ENCODE data around the gene SPINT2.

The SPINT2 gene

DNA sequence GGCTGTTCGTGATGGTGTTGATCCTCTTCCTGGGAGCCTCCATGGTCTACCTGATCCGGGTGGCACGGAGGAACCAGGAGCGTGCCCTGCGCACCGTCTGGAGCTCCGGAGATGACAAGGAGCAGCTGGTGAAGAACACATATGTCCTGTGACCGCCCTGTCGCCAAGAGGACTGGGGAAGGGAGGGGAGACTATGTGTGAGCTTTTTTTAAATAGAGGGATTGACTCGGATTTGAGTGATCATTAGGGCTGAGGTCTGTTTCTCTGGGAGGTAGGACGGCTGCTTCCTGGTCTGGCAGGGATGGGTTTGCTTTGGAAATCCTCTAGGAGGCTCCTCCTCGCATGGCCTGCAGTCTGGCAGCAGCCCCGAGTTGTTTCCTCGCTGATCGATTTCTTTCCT, 27.5 kb downstream of the SPINT2 start:
- no peak for DNase-seq

DNA sequence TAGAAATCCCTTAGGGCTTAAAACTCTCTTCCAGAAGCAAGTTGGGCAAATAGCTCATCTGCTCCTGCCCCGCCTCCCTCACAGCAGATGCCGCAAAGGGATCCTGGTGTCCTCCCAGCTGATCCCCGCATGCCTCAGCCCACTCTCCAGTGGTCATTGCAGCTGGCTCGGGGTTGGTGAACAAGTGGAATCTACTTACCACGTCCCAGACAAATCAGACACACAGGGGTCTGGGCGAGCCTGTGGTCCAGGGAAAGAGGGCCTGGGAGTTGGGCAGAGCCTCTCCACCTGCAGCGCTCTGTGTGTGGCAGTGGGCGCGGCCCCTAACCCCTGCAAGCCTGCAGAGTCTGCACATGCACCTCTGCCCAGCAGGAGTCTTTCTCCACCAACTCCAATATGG, 28.9 kb downstream of the SPINT2 start:
- DNase-seq, result no peak

GRCh38 chr19:38294090-38294489, 29.7 kb downstream of the SPINT2 start:
- peak in 16 of 58 donors; percentile 6 to 63 (median 28) for DNase-seq

DNA sequence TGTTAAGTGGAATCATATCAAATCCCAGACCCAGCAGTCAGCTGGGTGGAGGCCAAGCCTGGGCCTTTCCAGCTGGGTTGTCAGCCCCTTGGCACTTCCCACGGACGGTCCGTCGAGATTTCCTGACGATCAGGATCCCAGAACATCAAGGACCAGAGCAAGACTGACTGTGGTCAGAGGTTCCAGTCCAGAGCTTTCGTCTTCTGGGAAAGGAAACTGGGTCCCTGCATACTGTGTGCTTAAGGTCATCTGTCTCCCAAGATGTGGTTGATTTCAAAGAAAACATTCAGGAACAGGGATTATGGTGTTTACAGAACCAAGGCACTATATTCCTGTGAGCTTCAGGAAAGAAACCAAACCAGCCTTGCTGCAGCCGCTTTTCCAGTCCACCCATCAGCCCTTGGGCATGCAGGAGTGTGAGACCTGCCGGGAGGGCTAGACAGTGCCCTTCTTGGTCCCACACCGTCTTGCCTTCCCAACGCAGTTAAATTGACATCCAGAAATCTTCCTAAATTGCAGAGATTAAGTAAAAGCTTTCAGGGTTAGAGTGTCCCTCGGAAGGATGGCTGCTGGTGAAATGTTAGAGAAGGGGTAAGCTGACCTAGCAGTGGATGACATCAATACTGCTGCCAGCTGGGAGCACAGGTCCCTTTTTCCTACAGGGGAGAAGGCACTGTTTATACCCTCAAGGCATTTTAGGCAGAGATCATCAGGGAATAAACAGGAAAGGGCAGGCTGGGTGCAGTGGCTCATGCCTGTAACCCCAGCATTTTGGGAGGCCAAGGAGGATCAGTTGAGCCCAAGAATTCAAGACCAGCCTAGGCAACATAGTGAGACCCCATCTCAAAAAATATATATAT, 34.7 kb downstream of the SPINT2 start:
- DNase-seq, result no peak

GRCh38 chr19:38303517-38304351, 39.4 kb downstream of the SPINT2 start, which contains the start of gene C19orf33:
Gene C19orf33 (plus strand): TSS chr19:38304251. CDS start chr19:38304262, 11 bp downstream.
- DNase-seq, result no peak

GRCh38 chr19:38304352-38304865, 40.0 kb downstream of the SPINT2 start:
- DNase-seq, result no peak

- no peak for DNase-seq
Observed at GRCh38 chr19:38304866-38305429, 40.6 kb downstream of the SPINT2 start.

GRCh38 chr19:38306236-38306635, 41.9 kb downstream of the SPINT2 start:
- DNase-seq, result no peak

DNA sequence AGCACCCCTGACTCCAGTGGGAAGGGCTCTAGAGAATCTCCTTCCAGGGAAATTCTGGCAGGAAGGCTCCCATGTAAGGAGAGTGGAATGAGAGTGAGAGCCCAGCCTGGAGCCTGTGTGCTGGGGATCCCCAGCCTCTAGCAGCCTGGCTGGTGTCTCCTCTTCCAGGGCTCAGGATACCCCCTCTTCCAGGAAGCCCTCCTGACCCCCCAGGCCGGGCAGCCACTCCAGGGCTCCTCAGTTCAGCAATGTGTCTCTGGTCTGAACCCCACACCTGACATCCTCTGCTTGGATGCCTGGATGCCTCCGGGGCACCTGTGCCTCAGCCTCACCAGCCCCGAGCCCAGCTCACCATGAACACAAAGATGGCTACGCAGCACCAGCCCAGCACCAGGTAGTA, 42.7 kb downstream of the SPINT2 start:
- no peak for DNase-seq

GRCh38 chr19:38307597-38307996, 43.2 kb downstream of the SPINT2 start:
- DNase-seq, result no peak

GRCh38 chr19:38308006-38308766, 43.8 kb downstream of the SPINT2 start:
- DNase-seq, result no peak

GRCh38 chr19:38308926-38309614, 44.7 kb downstream of the SPINT2 start:
- no peak for DNase-seq

DNA sequence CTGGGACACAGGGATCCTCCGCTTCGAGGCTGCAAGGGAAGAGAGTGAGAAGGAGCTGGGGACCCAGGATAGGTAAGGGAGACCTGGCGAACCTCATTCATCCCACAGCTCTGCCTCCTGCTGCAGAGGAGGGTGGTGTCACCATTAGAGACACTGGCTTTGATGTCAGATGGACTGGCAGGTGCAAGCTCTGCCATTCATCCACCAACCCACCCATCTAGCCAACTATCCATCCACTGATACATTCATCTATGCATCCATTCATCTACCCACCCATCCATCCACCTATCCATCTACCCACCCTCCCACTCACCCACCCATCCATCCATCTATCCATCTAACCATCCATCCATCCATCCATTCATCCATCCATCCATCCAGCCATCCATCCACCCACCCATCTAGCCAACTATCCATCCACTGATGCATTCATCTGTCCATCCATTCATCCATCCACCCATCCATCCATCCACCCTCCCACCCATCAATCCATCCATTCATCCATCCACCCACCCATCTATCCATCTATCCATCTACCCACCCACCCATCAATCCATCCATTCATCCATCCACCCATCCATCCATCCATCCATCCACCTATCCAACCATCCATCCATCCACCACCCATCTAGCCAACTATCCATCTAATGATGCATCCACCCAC, 45.4 kb downstream of the SPINT2 start:
- DNase-seq, result no peak

- no peak for DNase-seq
Observed at GRCh38 chr19:38310279-38310670, 45.9 kb downstream of the SPINT2 start.

- DNase-seq, result no peak
Observed at GRCh38 chr19:38310986-38311385, 46.6 kb downstream of the SPINT2 start.

DNA sequence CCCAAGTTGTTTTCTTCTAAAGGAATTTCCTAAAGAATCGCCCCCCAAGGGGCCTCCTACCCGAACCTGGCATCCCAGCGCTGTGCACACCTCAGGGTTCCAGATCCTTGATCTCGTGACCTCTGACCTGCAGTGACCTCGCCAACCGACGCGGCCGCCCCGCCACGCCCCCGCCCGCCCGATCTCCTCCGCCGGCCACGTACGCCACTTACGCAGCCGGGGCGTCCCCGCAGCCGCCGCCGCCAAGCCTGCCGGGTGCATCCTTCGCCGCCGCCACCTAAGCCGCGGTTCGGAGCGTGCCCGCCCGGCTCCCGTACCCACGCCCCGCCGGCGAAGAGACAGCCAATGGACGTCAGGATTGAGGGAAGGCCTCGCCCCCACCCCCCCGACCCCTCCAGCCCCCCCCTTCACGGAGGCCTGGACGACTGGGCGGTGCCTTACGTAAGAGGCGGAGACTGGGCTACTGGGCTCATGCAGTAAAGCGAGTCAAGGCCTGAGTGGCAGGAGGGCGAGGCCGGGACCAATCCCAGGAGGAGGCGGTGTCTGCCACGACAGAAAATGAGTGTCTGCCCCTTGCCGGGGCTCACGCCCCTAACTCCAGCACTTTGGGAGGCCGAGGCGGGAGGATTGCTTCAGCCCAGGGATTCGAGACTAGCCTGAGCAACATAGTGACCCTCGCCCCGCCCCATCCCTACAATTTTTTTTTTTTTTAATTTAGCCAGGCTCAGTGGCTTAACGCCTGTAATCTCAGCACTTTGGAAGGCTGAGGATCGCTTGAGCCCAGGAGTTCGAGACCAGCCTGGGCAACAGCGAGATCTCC, 51.5 kb downstream of the SPINT2 start, which contains the start of gene YIF1B:
TSS of gene YIF1B (minus strand) at position 291 of the 820 bp plus-strand sequence. CDS start at position 261, 30 bp downstream.
- DNase-seq, result peak; percentile 68 to 99 (median 97)

DNA sequence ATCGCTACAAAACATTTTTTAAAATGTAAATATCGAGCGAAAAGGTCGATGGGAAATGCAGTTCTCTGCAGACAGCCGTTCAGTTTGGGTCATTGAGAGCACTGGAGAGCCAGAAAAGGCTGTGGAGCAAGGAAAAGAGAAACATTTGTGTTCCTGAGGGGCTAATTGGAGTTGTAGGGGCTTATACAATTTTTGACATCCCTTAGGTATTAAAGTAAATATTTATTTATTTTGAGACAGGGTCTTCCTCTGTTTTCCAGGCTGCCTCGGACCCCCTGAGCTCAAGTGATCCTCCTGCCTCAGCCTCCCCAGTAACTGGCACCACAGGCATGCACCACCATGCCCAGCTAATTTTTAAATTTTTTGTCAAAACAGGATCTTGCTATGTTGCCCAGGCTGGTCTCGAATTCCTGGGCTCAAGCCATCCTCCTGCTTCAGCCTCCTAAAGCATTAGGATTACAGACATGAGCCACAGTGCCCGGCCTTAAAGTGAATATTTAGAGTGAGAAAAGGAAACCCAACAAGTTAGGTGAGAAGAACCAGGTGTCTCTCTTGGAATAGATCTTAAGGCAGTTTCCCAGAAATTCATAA, 52.2 kb downstream of the SPINT2 start:
- no peak for DNase-seq

- DNase-seq, result peak in 2 of 58 donors; percentile 4 to 18
Observed at GRCh38 chr19:38317104-38317612, 52.8 kb downstream of the SPINT2 start.
